Liver (tissue), 9 donors: ENCODE data around the gene LITAFD. TPM values are rescaled to one million over a fixed set of nuclear protein-coding genes. Genes with fewer than 3 reads are reported as not detected.

ENCODE experiments used
- DNase-seq: peaks from one replicate; pipeline ENCODE4 v3.0.0-alpha.2; 2017; ENCODE audit warnings: low spot score
- H3K27ac ChIP-seq, 2 donors: one replicate each; pipeline ENCODE4 v1.7.0; 2013; ENCODE audit warnings: inconsistent platforms in 2 of 2, low read length in 2 of 2, control low read depth in 1 of 2, low read depth in 1 of 2, mild to moderate bottlenecking in 1 of 2
- H3K27me3 ChIP-seq, 4 donors: one replicate each; pipeline versions ENCODE4 v1.6.1 to v1.7.0; 2013; ENCODE audit warnings: low read length in 3 of 4, inconsistent platforms in 1 of 4, mild to moderate bottlenecking in 1 of 4, moderate library complexity in 1 of 4; ENCODE audit not compliant: control insufficient read depth in 4 of 4, insufficient read depth in 4 of 4
- H3K36me3 ChIP-seq, 4 donors: one replicate each; pipeline versions ENCODE4 v1.6.1 to v1.7.0; 2013; ENCODE audit warnings: low read length in 3 of 4, mild to moderate bottlenecking in 3 of 4, low read depth in 1 of 4, moderate library complexity in 1 of 4; ENCODE audit not compliant: control insufficient read depth in 4 of 4, insufficient read depth in 3 of 4
- H3K4me1 ChIP-seq, 4 donors: one replicate each; pipeline versions ENCODE4 v1.6.1 to v1.7.0; 2013; ENCODE audit warnings: low read length in 3 of 4, mild to moderate bottlenecking in 3 of 4, moderate library complexity in 1 of 4; ENCODE audit not compliant: control insufficient read depth in 4 of 4, insufficient read depth in 4 of 4
- H3K4me3 ChIP-seq, 3 donors: one replicate each; pipeline versions ENCODE4 v1.6.1 to v1.7.0; 2013; ENCODE audit warnings: low read length in 3 of 3, control low read depth in 1 of 3, low read depth in 1 of 3, mild to moderate bottlenecking in 1 of 3
- H3K9ac ChIP-seq, 2 donors: one replicate each; pipeline ENCODE4 v1.7.0; 2013; ENCODE audit warnings: low read length in 2 of 2, mild to moderate bottlenecking in 2 of 2, moderate library complexity in 2 of 2, control low read depth in 1 of 2, low read depth in 1 of 2
- H3K9me3 ChIP-seq, 4 donors: one replicate each; pipeline versions ENCODE4 v1.6.1 to v1.7.0; 2013; ENCODE audit warnings: low read length in 3 of 4; ENCODE audit not compliant: control insufficient read depth in 4 of 4
- ATF3 ChIP-seq: IDR thresholded peaks from 2 replicates; pipeline ENCODE4 v1.6.1; 2016; ENCODE audit warnings: antibody characterized with exemption
- CTCF ChIP-seq: fragments of 150-350 bp; IDR thresholded peaks from 2 replicates; pipeline ENCODE4 v1.5.1; 2017; ENCODE audit warnings: improper control_type of control experiment, low read depth, low read length; ENCODE audit not compliant: missing input control
- EGR1 ChIP-seq, 2 donors: IDR thresholded peaks; 2 replicates each; pipeline ENCODE4 v1.6.1; 2016 to 2018; ENCODE audit warnings: antibody characterized with exemption in 2 of 2, low read depth in 2 of 2
- FOXA1 ChIP-seq: IDR thresholded peaks from 2 replicates; pipeline ENCODE4 v1.6.1; 2016; ENCODE audit warnings: antibody characterized with exemption
- FOXA2 ChIP-seq: IDR thresholded peaks from 2 replicates; pipeline ENCODE4 v1.6.1; 2016; ENCODE audit warnings: antibody characterized with exemption
- GABPA ChIP-seq, 2 donors: IDR thresholded peaks in 1 of 2; conservative IDR thresholded peaks in 1 of 2; 2 replicates each; pipeline ENCODE4 v1.6.1; 2016; ENCODE audit warnings: antibody characterized with exemption in 2 of 2, mild to moderate bottlenecking in 1 of 2, moderate library complexity in 1 of 2
- HNF4A ChIP-seq, 2 donors: conservative IDR thresholded peaks; 2 replicates each; pipeline ENCODE4 v1.6.1; 2016; ENCODE audit warnings: antibody characterized with exemption in 2 of 2, mild to moderate bottlenecking in 2 of 2
- HNF4G ChIP-seq: IDR thresholded peaks from 2 replicates; pipeline ENCODE4 v1.6.1; 2016; ENCODE audit warnings: antibody characterized with exemption
- JUND ChIP-seq, 2 donors: IDR thresholded peaks; 2 replicates each; pipeline ENCODE4 v1.6.1; 2016; ENCODE audit warnings: antibody characterized with exemption in 2 of 2
- MAX ChIP-seq: IDR thresholded peaks from 2 replicates; pipeline ENCODE4 v1.6.1; 2016; ENCODE audit warnings: antibody characterized with exemption
- NR2F2 ChIP-seq: IDR thresholded peaks from 2 replicates; pipeline ENCODE4 v1.6.1; 2016; ENCODE audit warnings: antibody characterized with exemption
- RAD21 ChIP-seq, 2 donors: IDR thresholded peaks; 2 replicates each; pipeline ENCODE4 v1.6.1; 2016; ENCODE audit warnings: antibody characterized with exemption in 2 of 2, mild to moderate bottlenecking in 2 of 2
- REST ChIP-seq: IDR thresholded peaks from 2 replicates; pipeline ENCODE4 v1.6.1; 2016; ENCODE audit warnings: antibody characterized with exemption, mild to moderate bottlenecking
- RXRA ChIP-seq, 2 donors: IDR thresholded peaks; 2 replicates each; pipeline ENCODE4 v1.6.1; 2017 to 2018; ENCODE audit warnings: antibody characterized with exemption in 2 of 2, mild to moderate bottlenecking in 1 of 2
- SP1 ChIP-seq: IDR thresholded peaks from 2 replicates; pipeline ENCODE4 v1.6.1; 2018; ENCODE audit warnings: antibody characterized with exemption, mild to moderate bottlenecking
- TAF1 ChIP-seq: conservative IDR thresholded peaks from 2 replicates; pipeline ENCODE4 v1.6.1; 2016; ENCODE audit warnings: antibody characterized with exemption, mild to moderate bottlenecking
- YY1 ChIP-seq: IDR thresholded peaks from 2 replicates; pipeline ENCODE4 v1.6.1; 2016; ENCODE audit warnings: antibody characterized with exemption, mild to moderate bottlenecking
- ZBTB33 ChIP-seq: IDR thresholded peaks from 2 replicates; pipeline ENCODE4 v1.6.1; 2016; ENCODE audit warnings: antibody characterized with exemption
- WGBS: extraction: QIAGEN DNeasy Blood & Tissue Kit; methylation state at CpG from one replicate; pipeline ENCODE4 v1.1.7; 2013; 5-methylcytosine and 5-hydroxymethylcytosine counted together
- polyA plus RNA-seq, 2 donors: library from polyadenylated mRNA; stranded (reverse) in 1 of 2; unstranded in 1 of 2; fragments of 200-250 nt in 1 of 2; fragments of >200 nt in 1 of 2; fragmentation: Nextera tagmentation in 1 of 2; extraction: Ambion mirVana in 1 of 2; gene quantifications; one replicate each; pipeline versions ENCODE4 v1.2.1 to v1.2.3, GENCODE V29; 2013 to 2015
- total RNA-seq, 2 donors: library from RNA; depleted of rRNA; stranded (reverse); fragments of >200 nt; gene quantifications; one replicate each; pipeline ENCODE4 v1.2.3, GENCODE V29; 2014
- donor health status: healthy.
- donor health status: healthy.
- donor health status: healthy.
- donor health status: healthy.
- donor health status: healthy.

Gene LITAFD
- total and polyA plus RNA-seq, 4 donors: not detected

GRCh38 chr16:8866884-8867215 lies 15.3 kb upstream of the LITAFD start:
- Histone ChIP-seq H3K4me3 (peak overlapping the region; percentile 71 to 95 (median 89)), H3K9ac (peak overlapping the region; percentile 86 to 96), H3K27me3 (no peaks in the 10 kb centered on the region), H3K4me1 (peaks cover 36 to 75% (median 51%) of the 10 kb centered on the region in 4 donors), H3K27ac (peak overlapping the region; percentile 91 to 93), H3K36me3 (no peaks in the 10 kb centered on the region), H3K9me3 (no peaks in the 10 kb centered on the region)
- TF ChIP-seq HNF4A (conservative IDR thresholded peaks at IDR 0.05) (no peak), FOXA2 (no peak), FOXA1 (no peak), TAF1 (no peak), SP1 (no peak), ATF3 (no peak), RXRA (IDR thresholded peaks at IDR 0.05) (no peak), MAX (no peak), GABPA (IDR thresholded peaks at IDR 0.05 in 1 of 2, conservative IDR thresholded peaks at IDR 0.05 in 1 of 2) (no peak), EGR1 (IDR thresholded peaks at IDR 0.05; ENCODE audit: low read depth in 2 of 2) (no peak), YY1 (no peak), NR2F2 (no peak), RAD21 (IDR thresholded peaks at IDR 0.05) (no peak), ZBTB33 (no peak), CTCF (no peak), JUND (IDR thresholded peaks at IDR 0.05) (no peak), HNF4G (no peak), REST (no peak)
- DNase-seq: no peak
- 10% methylated on average over 16 of the region's 16 CpGs for WGBS
